HG03439 (cell line): ENCODE results near the gene CTNS.

ENCODE experiments used
- ATAC-seq: cut with Tn5 transposase; IDR thresholded peaks from one replicate; pipeline ENCODE4 v1.9.1; 2021; ENCODE audit warnings: mild to moderate bottlenecking, moderate library complexity; ENCODE audit not compliant: unreplicated experiment

CTNS gene

DNA sequence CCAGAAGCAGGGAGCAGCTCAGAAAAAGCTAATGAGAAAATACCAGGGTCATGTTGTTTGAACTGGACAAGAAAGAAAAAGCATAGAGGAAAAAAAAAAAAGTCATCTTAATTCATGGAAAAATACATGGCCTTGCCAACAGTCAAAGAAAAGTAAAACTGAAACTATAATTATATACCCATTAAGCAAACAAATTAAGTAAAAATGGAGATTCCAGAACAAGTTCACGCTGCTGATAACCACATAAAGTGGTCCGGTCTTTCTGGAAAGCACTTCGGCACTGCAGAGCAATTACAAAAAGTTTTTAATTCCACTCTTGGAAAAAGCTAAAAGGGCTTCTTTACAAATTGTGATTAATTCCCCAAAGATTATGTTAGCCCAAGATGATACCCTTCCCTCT lies 71.8 kb downstream of the CTNS start:
- no peak for ATAC-seq

DNA sequence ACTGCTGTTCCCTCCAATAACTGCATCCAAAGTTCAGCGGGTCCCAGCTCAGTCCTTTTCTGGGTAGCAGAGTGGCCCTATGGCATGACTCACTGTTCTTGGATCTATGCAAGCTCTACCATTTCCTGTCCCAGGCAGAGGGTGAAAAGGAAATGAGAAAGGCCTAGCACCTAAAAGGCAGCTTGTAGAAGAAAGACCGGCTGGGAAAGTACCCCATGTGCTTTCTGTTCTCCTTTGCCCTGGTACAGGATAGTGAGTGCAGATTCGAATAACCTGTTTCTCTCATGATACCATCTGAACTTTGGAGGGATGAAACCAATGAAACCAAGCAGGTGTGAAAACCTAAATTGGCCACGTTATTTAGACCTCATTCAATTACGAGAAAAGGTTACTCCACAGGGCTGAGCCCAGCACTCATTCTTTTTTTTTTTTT lies 74.4 kb downstream of the CTNS start:
- ATAC-seq, result peak; percentile 94
